B cell (primary cell): ENCODE results near the gene PLSCR3. TPM values are rescaled to one million over a fixed set of nuclear protein-coding genes. Genes with fewer than 3 reads are reported as not detected.

Experiments
- ATAC-seq: fragments of 200-7000 bp; cut with Tn5 transposase; one replicate; pipeline ENCODE4 v1.10.0; 2021; ENCODE audit warnings: low read depth, mild to moderate bottlenecking, moderate number of reproducible peaks, moderate library complexity
- CTCF ChIA-PET: fragments of 350-600 bp; sonication (Branson Sonifier 250); formaldehyde crosslinking; loops from one replicate; lab custom pipeline; 2021; ENCODE audit warnings: antibody characterized with exemption, inconsistent platforms; lab: Charles Lee
- POLR2A ChIA-PET: fragments of 350-600 bp; sonication (Branson Sonifier 250); formaldehyde crosslinking; loops from one replicate; lab custom pipeline; 2021; ENCODE audit warnings: antibody characterized with exemption; lab: Charles Lee
- DNase-seq: peaks from one replicate; pipeline ENCODE4 v3.0.0; 2013
- H2AFZ ChIP-seq: 2 replicates; pipeline ENCODE4 v1.6.1; 2012; ENCODE audit warnings: mild to moderate bottlenecking, low read depth, low read length; ENCODE audit not compliant: insufficient read depth, poor library complexity, severe bottlenecking
- H3K27ac ChIP-seq, 2 donors: 1 replicate in 1 of 2; 2 replicates in 1 of 2; pipeline ENCODE4 v1.5.1; 2012 to 2013; ENCODE audit warnings: low read length in 2 of 2, mild to moderate bottlenecking in 2 of 2, moderate library complexity in 1 of 2
- H3K27me3 ChIP-seq, 4 experiments: fragments of 200-600 bp in 1 of 4; sonication (generic) in 1 of 4; replicated peaks in 1 of 4; 1 replicate in 2 of 4; 2 replicates in 2 of 4; pipeline versions ENCODE4 v1.6.1 to v1.7.0; 2013 to 2016; ENCODE audit warnings: low read length in 3 of 4, mild to moderate bottlenecking in 2 of 4, mixed read lengths in 1 of 4, moderate library complexity in 1 of 4; ENCODE audit not compliant: insufficient read depth in 4 of 4, control insufficient read depth in 3 of 4; ENCODE audit errors: control extremely low read depth in 1 of 4
- H3K36me3 ChIP-seq, 2 experiments: replicated peaks in 1 of 2; 1 replicate in 1 of 2; 2 replicates in 1 of 2; pipeline versions ENCODE4 v1.6.1 to v1.7.1; 2013; ENCODE audit warnings: low read length in 1 of 2; ENCODE audit not compliant: insufficient read depth in 2 of 2, control insufficient read depth in 1 of 2; ENCODE audit errors: control extremely low read depth in 1 of 2, extremely low read depth in 1 of 2
- H3K4me1 ChIP-seq, 2 donors: fragments of 200-600 bp in 1 of 2; sonication (generic) in 1 of 2; 1 replicate in 1 of 2; 2 replicates in 1 of 2; pipeline versions ENCODE4 v1.5.1 to v1.6.1; 2013 to 2017; ENCODE audit warnings: low read length in 2 of 2; ENCODE audit not compliant: control insufficient read depth in 2 of 2, insufficient read depth in 2 of 2
- H3K4me2 ChIP-seq: replicated peaks from 2 replicates; pipeline ENCODE3; 2012; ENCODE audit warnings: mild to moderate bottlenecking, low read depth, low read length; ENCODE audit not compliant: poor library complexity, severe bottlenecking
- H3K4me3 ChIP-seq, 5 experiments: fragments of 200-600 bp in 1 of 5; sonication (generic) in 1 of 5; 1 replicate in 3 of 5; 2 replicates in 2 of 5; pipeline versions ENCODE4 v1.5.1 to v1.7.0; 2011 to 2016; ENCODE audit warnings: low read length in 4 of 5, mild to moderate bottlenecking in 4 of 5, low read depth in 2 of 5, control low read depth in 1 of 5, moderate library complexity in 1 of 5; ENCODE audit not compliant: insufficient read depth in 1 of 5; ENCODE audit errors: control extremely low read depth in 1 of 5, extremely low read depth in 1 of 5
- H3K79me2 ChIP-seq: fragments of 200-600 bp; sonication (generic); one replicate; pipeline ENCODE4 v1.6.0; 2016; ENCODE audit warnings: low read length; ENCODE audit not compliant: control insufficient read depth, insufficient read depth
- H3K9ac ChIP-seq: fragments of 200-600 bp; sonication (generic); 2 replicates; pipeline ENCODE4 v1.6.1; 2017; ENCODE audit warnings: mild to moderate bottlenecking, low read length, moderate library complexity
- H3K9me3 ChIP-seq, 3 donors: one replicate each; pipeline versions ENCODE4 v1.6.1 to v1.7.1; 2013; ENCODE audit warnings: low read length in 2 of 3; ENCODE audit not compliant: control insufficient read depth in 2 of 3, insufficient read depth in 1 of 3; ENCODE audit errors: control extremely low read depth in 1 of 3
- H4K20me1 ChIP-seq: 2 replicates; pipeline ENCODE4 v1.6.0; 2012; ENCODE audit warnings: mild to moderate bottlenecking, low read length; ENCODE audit not compliant: insufficient read depth, control insufficient read depth, poor library complexity, severe bottlenecking
- H3K27ac Mint-ChIP-seq: one replicate; pipeline ENCODE4 v1.8.0; 2021; ENCODE audit warnings: mixed read lengths
- H3K27me3 Mint-ChIP-seq: one replicate; pipeline ENCODE4 v1.8.0; 2021; ENCODE audit warnings: mixed read lengths
- H3K4me1 Mint-ChIP-seq: one replicate; pipeline ENCODE4 v1.8.0; 2021; ENCODE audit warnings: mixed read lengths
- H3K4me3 Mint-ChIP-seq: one replicate; pipeline ENCODE4 v1.8.0; 2021; ENCODE audit warnings: mixed read lengths
- H3K9me3 Mint-ChIP-seq: one replicate; pipeline ENCODE4 v1.8.0; 2022; ENCODE audit warnings: mixed read lengths; ENCODE audit not compliant: insufficient read depth
- EZH2 ChIP-seq: IDR thresholded peaks from 2 replicates; pipeline ENCODE4 v1.6.1; 2012; ENCODE audit warnings: borderline replicate concordance, low read depth, mild to moderate bottlenecking, moderate library complexity, low read length; ENCODE audit not compliant: insufficient read depth, poor library complexity, severe bottlenecking
- WGBS: methylation state at CpG from one replicate; pipeline ENCODE4 v1.1.5; 2013; ENCODE audit warnings: missing lambda C conversion rate; ENCODE audit not compliant: insufficient coverage; 5-methylcytosine and 5-hydroxymethylcytosine counted together
- intact Hi-C: fragments of 100-400 bp; cut with micrococcal nuclease; formaldehyde crosslinking; loops from one replicate; pipeline ENCODE4 v1.10.0; 2022
- polyA plus RNA-seq: library from polyadenylated mRNA; depleted of rRNA; stranded (reverse); fragments of >200 nt; gene quantifications from 2 replicates; pipeline ENCODE4 v1.2.3, GENCODE V29; 2012
- total RNA-seq, 2 donors: library from RNA; stranded (reverse); fragments of 120-200 nt in 1 of 2; gene quantifications; 1 replicate in 1 of 2; 2 replicates in 1 of 2; pipeline versions ENCODE4 v1.2.3 to v1.2.4, GENCODE V29; 2013 to 2022
- TF ChIP-seq, protein P1 (sequence below): fragments of 200-600 bp; IDR thresholded peaks from one replicate; pipeline ENCODE4 v1.8.0; 2022; ENCODE audit warnings: antibody characterized with exemption, mild to moderate bottlenecking

Gene PLSCR3
- total and polyA plus RNA-seq, 2 donors (not counting 1 experiment from before 2014, with no cell fraction given): 31.6 to 122 TPM

DNA sequence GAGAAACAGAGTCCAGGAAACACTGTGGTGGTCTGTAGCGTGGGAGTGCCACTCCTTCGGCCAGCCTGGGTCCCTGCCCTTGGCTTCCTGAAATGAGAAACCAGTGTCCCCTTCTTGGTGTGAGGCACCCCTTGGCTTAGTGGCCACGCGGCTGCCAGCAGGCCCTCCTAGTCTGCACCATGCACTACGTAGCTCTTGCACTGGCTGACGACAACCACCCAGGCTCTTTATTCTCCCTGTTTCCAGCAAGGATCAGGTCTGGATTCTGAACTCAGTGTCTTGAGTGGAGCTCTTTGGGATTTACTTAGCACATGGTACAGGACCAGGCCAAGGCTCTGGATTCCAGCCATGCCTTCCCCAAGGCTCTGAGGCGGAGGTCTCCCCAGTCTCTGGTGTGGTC, 33.2 kb upstream of the PLSCR3 start:
- no peaks in the 10 kb centered on the region for H3K4me1 Mint-ChIP-seq
- no peak overlapping the region for H3K4me2 ChIP-seq
- H2AFZ ChIP-seq: no peak overlapping the region
- H3K27me3 Mint-ChIP-seq: peaks cover 4% of the 10 kb centered on the region
- H3K36me3 ChIP-seq: no peaks in the 10 kb centered on the region
- H3K9me3 ChIP-seq: no peaks in the 10 kb centered on the region
- H4K20me1 ChIP-seq: no peaks in the 10 kb centered on the region
- H3K4me3 ChIP-seq: no peak overlapping the region
- H3K4me1 ChIP-seq: no peaks in the 10 kb centered on the region
- no peak for ATAC-seq
- WGBS: 95% methylated on average over 7 of the region's 7 CpGs
- ChIA-PET POLR2A (no interaction called here), CTCF (no interaction called here)
- TF ChIP-seq, protein P1, sequence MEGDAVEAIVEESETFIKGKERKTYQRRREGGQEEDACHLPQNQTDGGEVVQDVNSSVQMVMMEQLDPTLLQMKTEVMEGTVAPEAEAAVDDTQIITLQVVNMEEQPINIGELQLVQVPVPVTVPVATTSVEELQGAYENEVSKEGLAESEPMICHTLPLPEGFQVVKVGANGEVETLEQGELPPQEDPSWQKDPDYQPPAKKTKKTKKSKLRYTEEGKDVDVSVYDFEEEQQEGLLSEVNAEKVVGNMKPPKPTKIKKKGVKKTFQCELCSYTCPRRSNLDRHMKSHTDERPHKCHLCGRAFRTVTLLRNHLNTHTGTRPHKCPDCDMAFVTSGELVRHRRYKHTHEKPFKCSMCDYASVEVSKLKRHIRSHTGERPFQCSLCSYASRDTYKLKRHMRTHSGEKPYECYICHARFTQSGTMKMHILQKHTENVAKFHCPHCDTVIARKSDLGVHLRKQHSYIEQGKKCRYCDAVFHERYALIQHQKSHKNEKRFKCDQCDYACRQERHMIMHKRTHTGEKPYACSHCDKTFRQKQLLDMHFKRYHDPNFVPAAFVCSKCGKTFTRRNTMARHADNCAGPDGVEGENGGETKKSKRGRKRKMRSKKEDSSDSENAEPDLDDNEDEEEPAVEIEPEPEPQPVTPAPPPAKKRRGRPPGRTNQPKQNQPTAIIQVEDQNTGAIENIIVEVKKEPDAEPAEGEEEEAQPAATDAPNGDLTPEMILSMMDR: no peak
- no peak for TF ChIP-seq EZH2
- no peak overlapping the region for H3K27ac ChIP-seq
- no peak for DNase-seq
- H3K27me3 ChIP-seq: peaks cover 0 to 3% (median 0%) of the 10 kb centered on the region in 4 experiments
- H3K4me3 Mint-ChIP-seq: no peak overlapping the region
- intact Hi-C loops: no loop called here
- H3K79me2 ChIP-seq: no peaks in the 10 kb centered on the region
- H3K9ac ChIP-seq: no peak overlapping the region
- H3K27ac Mint-ChIP-seq: no peak overlapping the region
- H3K9me3 Mint-ChIP-seq: no peaks in the 10 kb centered on the region

DNA sequence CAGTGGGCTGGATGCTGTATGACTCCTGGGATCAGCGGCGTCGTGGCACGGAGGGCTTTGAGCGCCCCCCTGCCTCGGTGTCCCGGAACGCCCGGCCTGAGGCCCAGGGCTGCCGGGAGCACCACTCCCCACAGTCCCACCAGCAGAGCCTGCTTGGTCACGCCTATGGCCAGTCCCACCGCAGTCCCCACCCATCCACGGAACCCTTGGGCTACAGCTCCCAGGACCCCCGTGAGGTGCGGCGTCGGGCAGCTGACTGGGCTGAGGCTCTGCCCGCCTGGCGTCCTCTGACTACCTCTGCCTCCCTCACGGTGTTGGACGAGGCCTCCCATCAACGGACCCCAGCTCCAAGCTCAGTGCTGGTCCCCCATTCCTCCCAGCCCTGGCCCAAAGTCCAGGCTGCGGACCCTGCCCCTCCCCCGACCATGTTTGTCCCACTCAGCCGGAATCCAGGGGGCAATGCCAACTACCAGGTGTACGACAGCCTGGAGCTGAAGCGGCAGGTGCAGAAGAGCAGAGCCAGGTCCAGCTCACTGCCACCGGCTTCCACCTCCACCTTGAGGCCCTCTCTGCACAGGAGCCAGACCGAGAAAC, 32.7 kb upstream of the PLSCR3 start:
- no peak for TF ChIP-seq EZH2
- TF ChIP-seq, protein P1: no peak
- Mint-ChIP-seq H3K4me3 (no peak overlapping the region), H3K27ac (no peak overlapping the region), H3K9me3 (no peaks in the 10 kb centered on the region), H3K4me1 (no peaks in the 10 kb centered on the region), H3K27me3 (peaks cover 4% of the 10 kb centered on the region)
- no peaks in the 10 kb centered on the region for H3K79me2 ChIP-seq
- H3K27ac ChIP-seq: no peak overlapping the region
- no peak overlapping the region for H3K4me3 ChIP-seq
- intact Hi-C loops: no loop called here
- peaks cover 0 to 3% (median 0%) of the 10 kb centered on the region in 4 experiments for H3K27me3 ChIP-seq
- CTCF ChIA-PET: no interaction called here
- WGBS: 95% methylated on average over 28 of the region's 29 CpGs
- H4K20me1 ChIP-seq: no peaks in the 10 kb centered on the region
- H3K4me2 ChIP-seq: no peak overlapping the region
- DNase-seq (no peak), ATAC-seq (no peak)
- H3K4me1 ChIP-seq: no peaks in the 10 kb centered on the region
- H3K9ac ChIP-seq: no peak overlapping the region
- H3K9me3 ChIP-seq: no peaks in the 10 kb centered on the region
- no peaks in the 10 kb centered on the region for H3K36me3 ChIP-seq
- H2AFZ ChIP-seq: no peak overlapping the region
- POLR2A ChIA-PET: no interaction called here
